Tibial nerve (tissue), 3 donors: ENCODE measurements around the gene EML5.

Experiments
- CTCF ChIP-seq, 5 experiments: fragments of 200-600 bp in 3 of 5; fragments of 450-650 bp in 2 of 5; sonication (generic) in 3 of 5; IDR thresholded peaks; one replicate each; pipeline ENCODE4 v1.5.1; 2016 to 2019; ENCODE audit warnings: antibody characterized with exemption in 5 of 5, mild to moderate bottlenecking in 3 of 5, moderate library complexity in 2 of 5
- POLR2A ChIP-seq, 2 donors: fragments of 450-650 bp; IDR thresholded peaks; one replicate each; pipeline ENCODE4 v1.6.1; 2017; ENCODE audit warnings: antibody characterized with exemption in 2 of 2, mild to moderate bottlenecking in 2 of 2, moderate library complexity in 2 of 2

- no peak for TF ChIP-seq POLR2A (IDR thresholded peaks at IDR 0.05)
- no peak for TF ChIP-seq CTCF (IDR thresholded peaks at IDR 0.05)
Observed at GRCh38 chr14:88815980-88816379, 23.2 kb upstream of the EML5 start.
